GM12878 (cell line): Measurements from ENCODE around the gene KIF6. TPM values are rescaled to one million over a fixed set of nuclear protein-coding genes. Genes with fewer than 3 reads are reported as not detected.

ENCODE experiments used
- ATAC-seq: fragments of 200-7000 bp; cut with Tn5 transposase; 3 replicates; pipeline ENCODE4 v1.9.1; 2020; ENCODE audit warnings: mild to moderate bottlenecking, moderate library complexity
- BruUV-seq: library from RNA; stranded (reverse); fragments of 400-500 nt; replicated peaks from 2 replicates; lab custom pipeline; 2021; lab: Mats Ljungman, UMichigan
- CTCF ChIA-PET: fragments of 300-600 bp; sonication (Branson Sonifier 250); formaldehyde crosslinking; extraction: SDS; loops from one replicate; lab custom pipeline; 2021; ENCODE audit warnings: inconsistent platforms; lab: Yijun Ruan, JAX
- POLR2A ChIA-PET: fragments of 350-600 bp; formaldehyde crosslinking; extraction: SDS; loops from one replicate; lab custom pipeline; 2021; ENCODE audit warnings: inconsistent platforms; lab: Charles Lee
- RAD21 ChIA-PET: fragments of 300-600 bp; sonication (Branson Sonifier 250); formaldehyde crosslinking; loops from one replicate; lab custom pipeline; 2023; ENCODE audit warnings: antibody characterized with exemption; ENCODE audit not compliant: unreplicated experiment; lab: Charles Lee
- SMC1A ChIA-PET: fragments of 300-600 bp; sonication (Branson Sonifier 250); formaldehyde crosslinking; loops from one replicate; lab custom pipeline; 2023; ENCODE audit not compliant: unreplicated experiment, uncharacterized antibody; lab: Charles Lee
- DNase-seq: peaks from one replicate; pipeline ENCODE4 v3.0.0-alpha.2; 2011; ENCODE audit warnings: low read depth, low spot score
- FAIRE-seq: peaks from 3 replicates; lab custom pipeline; 2011; peaks lifted over from hg19 to GRCh38; lab: Jason Lieb, UNC
- H2AFZ ChIP-seq: 2 replicates; pipeline ENCODE4 v1.6.0; 2011; ENCODE audit warnings: low read depth, low read length, control low read depth; ENCODE audit not compliant: control insufficient read depth
- H3K27ac ChIP-seq: 2 replicates; pipeline ENCODE4 v1.5.1; 2011; ENCODE audit warnings: control low read depth; ENCODE audit not compliant: control insufficient read depth, insufficient read depth
- H3K27me3 ChIP-seq, 2 experiments: replicated peaks in 1 of 2; 2 replicates each; pipeline versions ENCODE4 v1.6.0 to v1.6.1; 2011; ENCODE audit warnings: low read length in 1 of 2; ENCODE audit not compliant: control insufficient read depth in 2 of 2, insufficient read depth in 2 of 2
- H3K36me3 ChIP-seq, 2 experiments: 2 replicates each; pipeline ENCODE4 v1.5.1; 2011; ENCODE audit warnings: low read length in 1 of 2; ENCODE audit not compliant: control insufficient read depth in 2 of 2, insufficient read depth in 2 of 2
- H3K4me1 ChIP-seq: 2 replicates; pipeline ENCODE4 v1.6.1; 2011; ENCODE audit warnings: mild to moderate bottlenecking, low read length, moderate library complexity, mixed read lengths; ENCODE audit not compliant: control insufficient read depth, insufficient read depth
- H3K4me2 ChIP-seq: 2 replicates; pipeline ENCODE4 v1.6.0; 2011; ENCODE audit warnings: control low read depth; ENCODE audit not compliant: control insufficient read depth, insufficient read depth
- H3K4me3 ChIP-seq: fragments of 200-600 bp; sonication (generic); 2 replicates; pipeline ENCODE4 v1.5.1; 2016
- H3K79me2 ChIP-seq: 2 replicates; pipeline ENCODE4 v1.6.0; 2011; ENCODE audit warnings: low read length; ENCODE audit not compliant: control insufficient read depth, insufficient read depth
- H3K9ac ChIP-seq: 2 replicates; pipeline ENCODE4 v1.8.0; 2011; ENCODE audit warnings: low read length, control low read depth, mixed read lengths; ENCODE audit not compliant: control insufficient read depth, insufficient read depth
- H3K9me3 ChIP-seq: replicated peaks from 3 replicates; pipeline ENCODE4 v1.5.1; 2011; ENCODE audit warnings: mild to moderate bottlenecking, low read length; ENCODE audit not compliant: control insufficient read depth, insufficient read depth
- H4K20me1 ChIP-seq: 2 replicates; pipeline ENCODE4 v1.6.0; 2011; ENCODE audit not compliant: control insufficient read depth, insufficient read depth
- BCL11A ChIP-seq: IDR thresholded peaks from 2 replicates; pipeline ENCODE4 v1.6.1; 2011; ENCODE audit warnings: low read depth, low read length
- CBX3 ChIP-seq: fragments of 200-600 bp; sonication (generic); IDR thresholded peaks from 2 replicates; pipeline ENCODE4 v1.6.1; 2016; ENCODE audit warnings: low read depth, borderline replicate concordance
- CEBPB ChIP-seq, 2 experiments: fragments of 150-350 bp in 1 of 2; IDR thresholded peaks; 2 replicates each; pipeline ENCODE4 v1.6.1; 2012 to 2014; ENCODE audit warnings: low read depth in 2 of 2, low read length in 2 of 2, borderline replicate concordance in 1 of 2, inconsistent platforms in 1 of 2
- FOS ChIP-seq: IDR thresholded peaks from 3 replicates; pipeline ENCODE4 v1.6.1; 2011; ENCODE audit warnings: borderline replicate concordance; ENCODE audit not compliant: insufficient read length; ENCODE audit errors: extremely low read depth
- HDAC2 ChIP-seq: fragments of 200-600 bp; sonication (generic); IDR thresholded peaks from 2 replicates; pipeline ENCODE4 v1.6.1; 2017
- HDGF ChIP-seq: fragments of 450-650 bp; IDR thresholded peaks from 2 replicates; pipeline ENCODE4 v1.6.1; 2016; ENCODE audit warnings: antibody characterized with exemption
- NFXL1 ChIP-seq: fragments of 450-650 bp; IDR thresholded peaks from 2 replicates; pipeline ENCODE4 v1.6.1; 2017; ENCODE audit warnings: antibody characterized with exemption, mild to moderate bottlenecking, borderline replicate concordance
- NR2C1 ChIP-seq: fragments of 450-650 bp; IDR thresholded peaks from 2 replicates; pipeline ENCODE4 v1.6.1; 2017; ENCODE audit warnings: antibody characterized with exemption, mild to moderate bottlenecking, moderate library complexity
- RCOR1 ChIP-seq: conservative IDR thresholded peaks from 2 replicates; pipeline ENCODE4 v1.6.1; 2012; ENCODE audit warnings: low read depth, low read length, improper control_type of control experiment
- SMC3 ChIP-seq: IDR thresholded peaks from 2 replicates; pipeline ENCODE4 v1.6.1; 2011; ENCODE audit warnings: low read length, improper control_type of control experiment, borderline replicate concordance
- SP1 ChIP-seq: IDR thresholded peaks from one replicate; pipeline ENCODE4 v1.6.1; 2011; ENCODE audit warnings: low read depth, low read length
- WGBS: methylation state at CpG from one replicate; pipeline ENCODE4 v1.1.6; 2016; ENCODE audit warnings: low lambda C conversion rate; ENCODE audit not compliant: insufficient replicate concordance, insufficient coverage; ENCODE audit errors: missing lambda C conversion rate; 5-methylcytosine and 5-hydroxymethylcytosine counted together
- in situ Hi-C: fragments of 300-500 bp; cut with MboI; formaldehyde crosslinking; loops from 9 replicates; pipeline ENCODE4 v1.14.3; 2018; ENCODE audit warnings: mixed read lengths
- intact Hi-C: fragments of 100-400 bp; cut with micrococcal nuclease; formaldehyde crosslinking; loops from one replicate; pipeline ENCODE4 v1.14.2; 2022; ENCODE audit not compliant: unreplicated experiment
- polyA plus RNA-seq, 11 experiments: library from polyadenylated mRNA; depleted of rRNA in 4 of 11; unstranded in 6 of 11; stranded (reverse) in 5 of 11; fragments of >200 nt; fragmentation: Nextera tagmentation in 4 of 11; fragmentation: Illumina TruSeq in 1 of 11; extraction: Ambion mirVana in 4 of 11; extraction: Trizol in 1 of 11; gene quantifications; 1 replicate in 1 of 11; 2 replicates in 10 of 11; pipeline versions ENCODE4 v1.2.1 to v1.2.3, GENCODE V29; 2011 to 2016; ENCODE audit warnings: inconsistent platforms in 2 of 11, missing spikeins in 2 of 11, low read depth in 1 of 11
- total RNA-seq, 4 experiments: library from RNA; depleted of rRNA in 3 of 4; stranded (reverse); fragments of >200 nt in 3 of 4; fragmentation: Illumina TruSeq in 1 of 4; extraction: Trizol in 1 of 4; gene quantifications; 2 replicates each; pipeline versions ENCODE4 v1.2.1 to v1.2.3, GENCODE V29; 2013 to 2021
- TF ChIP-seq, protein P1 (sequence below): fragments of 450-650 bp; IDR thresholded peaks from 2 replicates; pipeline ENCODE4 v1.6.1; 2018; ENCODE audit warnings: mild to moderate bottlenecking, low read depth, moderate library complexity; ENCODE audit not compliant: partially characterized antibody
- TF ChIP-seq, protein P2 (sequence below): IDR thresholded peaks from 2 replicates; pipeline ENCODE4 v1.6.1; 2011; ENCODE audit warnings: borderline replicate concordance, low read depth, mild to moderate bottlenecking, moderate library complexity, mixed read lengths, low read length; ENCODE audit not compliant: insufficient read depth; ENCODE audit errors: extremely low read length
- TF ChIP-seq, protein P3 (sequence below): fragments of 450-650 bp; IDR thresholded peaks from 2 replicates; pipeline ENCODE4 v1.6.1; 2018; ENCODE audit warnings: borderline replicate concordance, mild to moderate bottlenecking; ENCODE audit not compliant: partially characterized antibody
- TF ChIP-seq, protein P4 (sequence below): fragments of 450-650 bp; formaldehyde crosslinking; IDR thresholded peaks from 2 replicates; pipeline ENCODE4 v1.5.0; 2022; ENCODE audit warnings: mild to moderate bottlenecking, missing genetic modification characterization

The KIF6 gene
- total and polyA plus RNA-seq, 10 of the 15 experiments (the other 5 are each of a cell fraction or from before 2014, with no cell fraction given): 0.09 to 1.0 (median 0.28) TPM

DNA sequence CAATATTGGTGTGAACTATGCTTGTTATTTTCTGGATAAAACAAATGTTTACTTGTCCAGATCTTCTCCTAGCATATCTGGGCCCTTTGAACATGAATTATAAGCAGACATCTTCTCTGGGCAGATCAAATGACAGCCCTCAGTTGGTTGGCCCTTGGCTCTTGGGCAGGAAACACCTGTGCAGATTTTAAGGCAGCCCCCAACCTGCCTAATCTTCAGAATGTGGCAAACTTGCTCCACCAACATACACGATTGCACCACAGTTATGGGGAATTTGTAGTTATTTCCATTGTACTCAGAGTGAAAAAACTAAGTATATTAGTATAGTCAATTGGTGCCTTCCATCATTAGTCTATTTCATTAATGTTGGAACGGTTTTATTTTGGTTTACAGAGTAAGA lies 307.8 kb downstream of the KIF6 start (continued):
- TF ChIP-seq, protein P1, sequence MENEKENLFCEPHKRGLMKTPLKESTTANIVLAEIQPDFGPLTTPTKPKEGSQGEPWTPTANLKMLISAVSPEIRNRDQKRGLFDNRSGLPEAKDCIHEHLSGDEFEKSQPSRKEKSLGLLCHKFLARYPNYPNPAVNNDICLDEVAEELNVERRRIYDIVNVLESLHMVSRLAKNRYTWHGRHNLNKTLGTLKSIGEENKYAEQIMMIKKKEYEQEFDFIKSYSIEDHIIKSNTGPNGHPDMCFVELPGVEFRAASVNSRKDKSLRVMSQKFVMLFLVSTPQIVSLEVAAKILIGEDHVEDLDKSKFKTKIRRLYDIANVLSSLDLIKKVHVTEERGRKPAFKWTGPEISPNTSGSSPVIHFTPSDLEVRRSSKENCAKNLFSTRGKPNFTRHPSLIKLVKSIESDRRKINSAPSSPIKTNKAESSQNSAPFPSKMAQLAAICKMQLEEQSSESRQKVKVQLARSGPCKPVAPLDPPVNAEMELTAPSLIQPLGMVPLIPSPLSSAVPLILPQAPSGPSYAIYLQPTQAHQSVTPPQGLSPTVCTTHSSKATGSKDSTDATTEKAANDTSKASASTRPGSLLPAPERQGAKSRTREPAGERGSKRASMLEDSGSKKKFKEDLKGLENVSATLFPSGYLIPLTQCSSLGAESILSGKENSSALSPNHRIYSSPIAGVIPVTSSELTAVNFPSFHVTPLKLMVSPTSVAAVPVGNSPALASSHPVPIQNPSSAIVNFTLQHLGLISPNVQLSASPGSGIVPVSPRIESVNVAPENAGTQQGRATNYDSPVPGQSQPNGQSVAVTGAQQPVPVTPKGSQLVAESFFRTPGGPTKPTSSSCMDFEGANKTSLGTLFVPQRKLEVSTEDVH: no peak
- TF ChIP-seq NFXL1: no peak
- TF ChIP-seq, protein P2, sequence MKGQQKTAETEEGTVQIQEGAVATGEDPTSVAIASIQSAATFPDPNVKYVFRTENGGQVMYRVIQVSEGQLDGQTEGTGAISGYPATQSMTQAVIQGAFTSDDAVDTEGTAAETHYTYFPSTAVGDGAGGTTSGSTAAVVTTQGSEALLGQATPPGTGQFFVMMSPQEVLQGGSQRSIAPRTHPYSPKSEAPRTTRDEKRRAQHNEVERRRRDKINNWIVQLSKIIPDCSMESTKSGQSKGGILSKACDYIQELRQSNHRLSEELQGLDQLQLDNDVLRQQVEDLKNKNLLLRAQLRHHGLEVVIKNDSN: no peak
- TF ChIP-seq NR2C1: no peak
- no peak for TF ChIP-seq CBX3
- no peak for TF ChIP-seq BCL11A
- no peak for TF ChIP-seq HDAC2
- no peak for TF ChIP-seq SP1
- TF ChIP-seq RCOR1: no peak

DNA sequence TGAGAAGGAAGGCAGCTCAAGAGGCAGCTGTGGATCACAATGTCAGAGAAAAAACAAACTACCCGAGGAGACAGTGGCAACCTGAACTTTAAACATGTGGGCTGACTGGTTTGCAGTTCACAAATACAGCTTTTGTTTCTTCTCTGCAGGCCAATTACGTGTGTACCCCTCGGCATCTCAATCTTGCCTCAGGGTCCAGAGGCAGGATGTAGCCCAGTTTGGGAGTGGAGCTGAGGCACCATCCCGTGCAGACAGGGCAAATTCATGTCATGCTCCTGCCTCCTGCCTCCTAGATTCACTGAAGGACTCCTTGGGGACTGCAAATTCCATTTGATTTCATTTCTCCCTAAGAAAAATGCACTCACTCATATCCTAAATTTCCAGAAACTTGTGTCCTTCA lies 308.5 kb downstream of the KIF6 start:
- no peak overlapping the region for H3K9ac ChIP-seq
- H2AFZ ChIP-seq: no peak overlapping the region
- no peak for ATAC-seq
- WGBS: 10% methylated on average over 4 of the region's 4 CpGs
- intact Hi-C loops: no loop called here
- H3K4me3 ChIP-seq: no peak overlapping the region
- FAIRE-seq: no peak
- ChIA-PET RAD21 (no interaction called here), SMC1A (interaction anchor here (0.9 kb wide), 1 partner anchor 9 kb away, joined by 3 read pairs; no protein-coding TSS in a partner anchor), POLR2A (no interaction called here), CTCF (interaction anchor here (1.1 kb wide), 1 partner anchor 9 kb away, joined by 3 read pairs; no protein-coding TSS in a partner anchor)
- H3K27ac ChIP-seq: no peak overlapping the region
- no peaks in the 10 kb centered on the region for H4K20me1 ChIP-seq
- BruUV-seq: no TSS peak
- H3K9me3 ChIP-seq: no peaks in the 10 kb centered on the region
- H3K36me3 ChIP-seq: no peaks in the 10 kb centered on the region
- no peaks in the 10 kb centered on the region for H3K4me1 ChIP-seq
- H3K4me2 ChIP-seq: no peak overlapping the region
- in situ Hi-C loops: no loop called here
- no peaks in the 10 kb centered on the region for H3K79me2 ChIP-seq
- DNase-seq: no peak
- no peaks in the 10 kb centered on the region for H3K27me3 ChIP-seq
- TF ChIP-seq SMC3: no peak
- no peak for TF ChIP-seq HDGF
- no peak for TF ChIP-seq FOS
- TF ChIP-seq, protein P3, sequence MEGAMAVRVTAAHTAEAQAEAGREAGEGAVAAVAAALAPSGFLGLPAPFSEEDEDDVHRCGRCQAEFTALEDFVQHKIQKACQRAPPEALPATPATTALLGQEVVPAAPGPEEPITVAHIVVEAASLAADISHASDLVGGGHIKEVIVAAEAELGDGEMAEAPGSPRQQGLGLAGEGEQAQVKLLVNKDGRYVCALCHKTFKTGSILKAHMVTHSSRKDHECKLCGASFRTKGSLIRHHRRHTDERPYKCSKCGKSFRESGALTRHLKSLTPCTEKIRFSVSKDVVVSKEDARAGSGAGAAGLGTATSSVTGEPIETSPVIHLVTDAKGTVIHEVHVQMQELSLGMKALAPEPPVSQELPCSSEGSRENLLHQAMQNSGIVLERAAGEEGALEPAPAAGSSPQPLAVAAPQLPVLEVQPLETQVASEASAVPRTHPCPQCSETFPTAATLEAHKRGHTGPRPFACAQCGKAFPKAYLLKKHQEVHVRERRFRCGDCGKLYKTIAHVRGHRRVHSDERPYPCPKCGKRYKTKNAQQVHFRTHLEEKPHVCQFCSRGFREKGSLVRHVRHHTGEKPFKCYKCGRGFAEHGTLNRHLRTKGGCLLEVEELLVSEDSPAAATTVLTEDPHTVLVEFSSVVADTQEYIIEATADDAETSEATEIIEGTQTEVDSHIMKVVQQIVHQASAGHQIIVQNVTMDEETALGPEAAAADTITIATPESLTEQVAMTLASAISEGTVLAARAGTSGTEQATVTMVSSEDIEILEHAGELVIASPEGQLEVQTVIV: no peak
- TF ChIP-seq, protein P4, sequence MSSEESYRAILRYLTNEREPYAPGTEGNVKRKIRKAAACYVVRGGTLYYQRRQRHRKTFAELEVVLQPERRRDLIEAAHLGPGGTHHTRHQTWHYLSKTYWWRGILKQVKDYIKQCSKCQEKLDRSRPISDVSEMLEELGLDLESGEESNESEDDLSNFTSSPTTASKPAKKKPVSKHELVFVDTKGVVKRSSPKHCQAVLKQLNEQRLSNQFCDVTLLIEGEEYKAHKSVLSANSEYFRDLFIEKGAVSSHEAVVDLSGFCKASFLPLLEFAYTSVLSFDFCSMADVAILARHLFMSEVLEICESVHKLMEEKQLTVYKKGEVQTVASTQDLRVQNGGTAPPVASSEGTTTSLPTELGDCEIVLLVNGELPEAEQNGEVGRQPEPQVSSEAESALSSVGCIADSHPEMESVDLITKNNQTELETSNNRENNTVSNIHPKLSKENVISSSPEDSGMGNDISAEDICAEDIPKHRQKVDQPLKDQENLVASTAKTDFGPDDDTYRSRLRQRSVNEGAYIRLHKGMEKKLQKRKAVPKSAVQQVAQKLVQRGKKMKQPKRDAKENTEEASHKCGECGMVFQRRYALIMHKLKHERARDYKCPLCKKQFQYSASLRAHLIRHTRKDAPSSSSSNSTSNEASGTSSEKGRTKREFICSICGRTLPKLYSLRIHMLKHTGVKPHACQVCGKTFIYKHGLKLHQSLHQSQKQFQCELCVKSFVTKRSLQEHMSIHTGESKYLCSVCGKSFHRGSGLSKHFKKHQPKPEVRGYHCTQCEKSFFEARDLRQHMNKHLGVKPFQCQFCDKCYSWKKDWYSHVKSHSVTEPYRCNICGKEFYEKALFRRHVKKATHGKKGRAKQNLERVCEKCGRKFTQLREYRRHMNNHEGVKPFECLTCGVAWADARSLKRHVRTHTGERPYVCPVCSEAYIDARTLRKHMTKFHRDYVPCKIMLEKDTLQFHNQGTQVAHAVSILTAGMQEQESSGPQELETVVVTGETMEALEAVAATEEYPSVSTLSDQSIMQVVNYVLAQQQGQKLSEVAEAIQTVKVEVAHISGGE: no peak
- TF ChIP-seq CEBPB (IDR thresholded peaks at IDR 0.05; ENCODE audit: borderline replicate concordance in 1 of 2, low read depth in 2 of 2, low read length in 2 of 2): no peak
